Trophoblast cell (in vitro differentiated cells and primary cell): ENCODE measurements around the gene MAP2K2.
A peak's percentile ranks its signal among the peaks of the same experiment; 100 is the strongest.

Experiments used
- DNase-seq, 2 donors: peaks; one replicate each; pipeline ENCODE4 v3.0.0-alpha.2; 2016
- H2AFZ ChIP-seq: 2 replicates; pipeline ENCODE4 v1.6.1; 2013; ENCODE audit warnings: low read length, moderate library complexity, mild to moderate bottlenecking; ENCODE audit not compliant: insufficient read depth, poor library complexity
- H2AK5ac ChIP-seq: 2 replicates; pipeline ENCODE4 v1.6.1; 2013; ENCODE audit warnings: mild to moderate bottlenecking, low read length
- H2BK120ac ChIP-seq: 2 replicates; pipeline ENCODE4 v1.6.1; 2013; ENCODE audit warnings: low read length, mild to moderate bottlenecking, moderate library complexity; ENCODE audit not compliant: insufficient read depth, poor library complexity
- H2BK12ac ChIP-seq: 2 replicates; pipeline ENCODE4 v1.6.1; 2013; ENCODE audit warnings: mild to moderate bottlenecking, low read length, moderate library complexity
- H2BK5ac ChIP-seq: 2 replicates; pipeline ENCODE4 v1.6.1; 2013; ENCODE audit warnings: low read length, low read depth, moderate library complexity, mild to moderate bottlenecking; ENCODE audit not compliant: poor library complexity
- H3K14ac ChIP-seq: 2 replicates; pipeline ENCODE4 v1.6.1; 2013; ENCODE audit warnings: mild to moderate bottlenecking, low read length
- H3K18ac ChIP-seq: 2 replicates; pipeline ENCODE4 v1.6.1; 2013; ENCODE audit warnings: mild to moderate bottlenecking, low read length
- H3K23ac ChIP-seq: 2 replicates; pipeline ENCODE4 v1.6.1; 2013; ENCODE audit warnings: low read length
- H3K27ac ChIP-seq: 2 replicates; pipeline ENCODE4 v1.5.1; 2013; ENCODE audit warnings: low read depth, mild to moderate bottlenecking, inconsistent platforms, low read length, moderate library complexity
- H3K27me3 ChIP-seq: 2 replicates; pipeline ENCODE4 v1.6.1; 2013; ENCODE audit warnings: inconsistent platforms, mild to moderate bottlenecking, low read length, moderate library complexity; ENCODE audit not compliant: insufficient read depth
- H3K36me3 ChIP-seq, 2 experiments: 1 replicate in 1 of 2; 2 replicates in 1 of 2; pipeline ENCODE4 v1.6.1; 2013; ENCODE audit warnings: low read length in 2 of 2, mild to moderate bottlenecking in 2 of 2, moderate library complexity in 1 of 2; ENCODE audit not compliant: insufficient read depth in 2 of 2, control insufficient read depth in 1 of 2
- H3K4ac ChIP-seq: 2 replicates; pipeline ENCODE4 v1.6.1; 2013; ENCODE audit warnings: low read depth, mild to moderate bottlenecking, low read length, moderate library complexity
- H3K4me1 ChIP-seq, 2 experiments: 1 replicate in 1 of 2; 2 replicates in 1 of 2; pipeline ENCODE4 v1.6.1; 2013; ENCODE audit warnings: low read length in 2 of 2, mild to moderate bottlenecking in 2 of 2, moderate library complexity in 1 of 2; ENCODE audit not compliant: insufficient read depth in 2 of 2, control insufficient read depth in 1 of 2
- H3K4me2 ChIP-seq: 2 replicates; pipeline ENCODE4 v1.6.1; 2013; ENCODE audit warnings: inconsistent platforms, mild to moderate bottlenecking, low read length, moderate library complexity
- H3K4me3 ChIP-seq: 2 replicates; pipeline ENCODE4 v1.5.1; 2013; ENCODE audit warnings: mild to moderate bottlenecking, low read depth, low read length, inconsistent platforms
- H3K79me1 ChIP-seq: one replicate; pipeline ENCODE4 v1.6.1; 2013; ENCODE audit warnings: low read length
- H3K79me2 ChIP-seq: 2 replicates; pipeline ENCODE4 v1.6.1; 2013; ENCODE audit warnings: low read length, mild to moderate bottlenecking; ENCODE audit not compliant: control insufficient read depth, insufficient read depth, poor library complexity
- H3K9ac ChIP-seq: 2 replicates; pipeline ENCODE4 v1.6.1; 2013; ENCODE audit warnings: mild to moderate bottlenecking, low read length
- H3K9me3 ChIP-seq: 2 replicates; pipeline ENCODE4 v1.6.1; 2013; ENCODE audit warnings: low read depth, mild to moderate bottlenecking, control low read depth, inconsistent platforms, low read length; ENCODE audit not compliant: insufficient read depth
- H4K12ac ChIP-seq: 2 replicates; pipeline ENCODE4 v1.6.1; 2013; ENCODE audit warnings: low read depth, mild to moderate bottlenecking, low read length, moderate library complexity
- H4K8ac ChIP-seq: 2 replicates; pipeline ENCODE4 v1.6.1; 2013; ENCODE audit warnings: low read depth, mild to moderate bottlenecking, low read length, moderate library complexity
- H4K91ac ChIP-seq: one replicate; pipeline ENCODE4 v1.6.1; 2013; ENCODE audit warnings: low read depth, mild to moderate bottlenecking, low read length, moderate library complexity
- WGBS: extraction: QIAGEN DNeasy Blood & Tissue Kit; methylation state at CpG from one replicate; pipeline ENCODE4 v1.1.7; 2013; ENCODE audit warnings: missing lambda C conversion rate; ENCODE audit not compliant: insufficient read length, insufficient coverage; ENCODE audit errors: extremely low coverage; 5-methylcytosine and 5-hydroxymethylcytosine counted together

Gene MAP2K2

DNA sequence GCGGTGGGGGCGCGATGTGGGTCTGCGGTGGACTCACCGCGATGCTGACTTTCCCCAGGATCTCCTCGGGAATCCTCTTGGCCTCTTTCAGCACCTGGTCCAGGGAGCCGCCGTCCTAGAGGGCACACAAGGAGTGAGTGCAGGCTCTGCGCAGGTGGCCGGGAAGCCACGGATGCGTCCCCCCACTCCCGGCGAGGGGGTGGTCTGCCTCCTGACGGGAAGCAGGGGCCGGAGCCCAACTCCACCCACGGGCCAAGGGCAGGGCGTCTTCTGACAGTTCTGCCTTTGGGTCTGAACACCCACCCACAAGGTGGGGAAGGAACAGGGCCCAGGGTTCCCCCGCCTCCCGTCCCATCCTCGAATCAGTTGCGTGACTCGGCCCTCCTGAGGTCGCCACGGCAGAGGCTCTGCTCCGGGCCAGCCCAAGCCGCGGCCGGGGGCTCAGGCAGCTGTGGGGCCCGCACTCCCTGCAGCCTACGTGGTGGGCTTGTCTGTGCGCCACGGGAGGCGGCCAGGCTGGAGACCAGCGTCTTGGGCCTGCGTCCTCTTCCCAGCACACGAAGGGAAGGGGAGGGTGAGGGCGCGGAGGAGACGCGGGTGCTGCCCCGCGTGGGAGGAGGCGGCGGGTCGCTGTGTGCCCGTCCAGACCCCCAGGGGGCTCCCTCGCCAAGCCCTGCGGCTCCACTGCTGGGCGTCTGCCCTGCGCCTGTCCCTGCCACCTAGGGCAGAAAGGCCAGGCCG lies 21.4 kb downstream of the MAP2K2 start:
- no peaks in the 10 kb centered on the region for H3K79me2 ChIP-seq
- H3K9me3 ChIP-seq, result peaks cover 5% of the 10 kb centered on the region
- H3K4me2 ChIP-seq, result no peak overlapping the region
- no peak overlapping the region for H4K8ac ChIP-seq
- DNase-seq, result no peak
- H4K91ac ChIP-seq, result no peak overlapping the region
- H3K14ac ChIP-seq, result no peak overlapping the region
- no peak overlapping the region for H2AK5ac ChIP-seq
- H3K79me1 ChIP-seq, result no peaks in the 10 kb centered on the region
- H3K4me1 ChIP-seq, result no peaks in the 10 kb centered on the region
- H3K27me3 ChIP-seq, result no peaks in the 10 kb centered on the region
- H3K4ac ChIP-seq, result no peak overlapping the region
- H2BK120ac ChIP-seq, result no peak overlapping the region
- peaks cover 82% of the 10 kb centered on the region in 2 experiments for H3K36me3 ChIP-seq
- H3K9ac ChIP-seq, result no peak overlapping the region
- no peak overlapping the region for H3K18ac ChIP-seq
- H2AFZ ChIP-seq, result no peak overlapping the region
- peak overlapping the region; percentile 7 for H3K4me3 ChIP-seq
- no peak overlapping the region for H3K23ac ChIP-seq
- H4K12ac ChIP-seq, result no peak overlapping the region
- H2BK12ac ChIP-seq, result no peak overlapping the region
- no CpG with 5 or more reads among the region's 53 CpGs for WGBS
- H3K27ac ChIP-seq, result no peak overlapping the region
- no peak overlapping the region for H2BK5ac ChIP-seq

- peaks cover 82 to 86% of the 10 kb centered on the region in 2 experiments for H3K36me3 ChIP-seq
- H3K9me3 ChIP-seq, result peaks cover 7% of the 10 kb centered on the region
- no peak overlapping the region for H2AK5ac ChIP-seq
- no peaks in the 10 kb centered on the region for H3K27me3 ChIP-seq
- H2BK120ac ChIP-seq, result no peak overlapping the region
- H3K4me2 ChIP-seq, result no peak overlapping the region
- H3K14ac ChIP-seq, result no peak overlapping the region
- no peak overlapping the region for H3K4me3 ChIP-seq
- no peak overlapping the region for H2AFZ ChIP-seq
- no peaks in the 10 kb centered on the region for H3K79me2 ChIP-seq
- H3K9ac ChIP-seq, result no peak overlapping the region
- no peak overlapping the region for H3K23ac ChIP-seq
- H2BK12ac ChIP-seq, result no peak overlapping the region
- no peak overlapping the region for H3K4ac ChIP-seq
- no peak overlapping the region for H3K18ac ChIP-seq
- no peaks in the 10 kb centered on the region for H3K4me1 ChIP-seq
- H4K12ac ChIP-seq, result no peak overlapping the region
- H4K8ac ChIP-seq, result no peak overlapping the region
- H2BK5ac ChIP-seq, result no peak overlapping the region
- DNase-seq, result no peak
- no CpG with 5 or more reads among the region's 10 CpGs for WGBS
- no peak overlapping the region for H3K27ac ChIP-seq
- no peak overlapping the region for H4K91ac ChIP-seq
- no peaks in the 10 kb centered on the region for H3K79me1 ChIP-seq
Observed at GRCh38 chr19:4101496-4101770, 22.5 kb downstream of the MAP2K2 start.

DNA sequence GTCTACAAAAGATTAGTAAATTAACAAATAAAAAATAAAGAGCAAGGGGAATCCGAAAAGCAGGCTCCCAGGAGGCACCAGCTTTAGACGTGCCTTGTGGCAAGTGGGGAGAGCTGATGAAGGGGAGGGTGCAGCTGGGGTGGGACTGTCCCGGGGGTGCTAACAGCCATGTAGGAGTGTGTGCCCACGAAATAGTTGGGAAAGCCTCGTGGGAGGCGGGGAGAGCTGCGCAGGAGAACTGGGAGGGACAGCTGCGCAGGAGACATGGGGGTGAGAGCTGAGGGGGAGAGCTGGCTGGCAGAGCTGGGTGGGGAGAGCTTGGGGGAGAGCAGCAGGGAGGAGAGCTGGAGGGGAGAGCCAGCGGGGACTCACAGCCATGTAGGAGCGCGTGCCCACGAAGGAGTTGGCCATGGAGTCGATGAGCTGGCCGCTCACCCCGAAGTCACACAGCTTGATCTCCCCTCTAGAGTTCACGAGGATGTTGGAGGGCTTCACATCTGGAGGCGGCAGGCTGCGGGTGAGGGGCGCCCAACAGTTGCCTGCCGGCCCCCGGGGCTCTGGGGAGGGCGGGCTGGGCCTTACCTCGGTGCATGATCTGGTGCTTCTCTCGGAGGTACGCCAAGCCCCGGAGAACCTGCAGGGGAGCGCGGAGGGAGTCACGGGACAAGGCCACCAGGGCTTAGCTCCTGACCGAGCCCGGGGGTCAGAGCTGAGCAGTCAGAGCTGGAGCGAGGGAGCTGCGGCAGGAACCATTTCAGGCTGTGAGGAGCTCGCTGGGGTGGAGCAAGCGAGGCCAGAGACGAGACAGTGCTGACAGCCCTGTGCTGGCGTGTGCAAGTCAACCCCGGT lies 23.1 kb downstream of the MAP2K2 start:
- no peaks in the 10 kb centered on the region for H3K79me1 ChIP-seq
- H4K12ac ChIP-seq, result no peak overlapping the region
- H3K4me1 ChIP-seq, result no peaks in the 10 kb centered on the region
- H2AK5ac ChIP-seq, result no peak overlapping the region
- no CpG with 5 or more reads among the region's 38 CpGs for whole genome bisulfite sequencing
- no peak overlapping the region for H3K27ac ChIP-seq
- H4K8ac ChIP-seq, result no peak overlapping the region
- H3K14ac ChIP-seq, result no peak overlapping the region
- H2AFZ ChIP-seq, result no peak overlapping the region
- no peak overlapping the region for H3K9ac ChIP-seq
- H3K4me2 ChIP-seq, result no peak overlapping the region
- no peak for DNase-seq
- peaks cover 83 to 87% of the 10 kb centered on the region in 2 experiments for H3K36me3 ChIP-seq
- H2BK12ac ChIP-seq, result no peak overlapping the region
- H2BK5ac ChIP-seq, result no peak overlapping the region
- H3K4me3 ChIP-seq, result no peak overlapping the region
- no peak overlapping the region for H3K4ac ChIP-seq
- no peak overlapping the region for H3K18ac ChIP-seq
- no peaks in the 10 kb centered on the region for H3K79me2 ChIP-seq
- H3K23ac ChIP-seq, result no peak overlapping the region
- H2BK120ac ChIP-seq, result no peak overlapping the region
- no peaks in the 10 kb centered on the region for H3K27me3 ChIP-seq
- H4K91ac ChIP-seq, result no peak overlapping the region
- H3K9me3 ChIP-seq, result peaks cover 9% of the 10 kb centered on the region

GRCh38 chr19:4099041-4099764 lies 24.7 kb downstream of the MAP2K2 start:
- no CpG with 5 or more reads among the region's 38 CpGs for WGBS
- Histone ChIP-seq H3K9me3 (peaks cover 9% of the 10 kb centered on the region), H3K14ac (no peak overlapping the region)

More at GRCh38 chr19:4099041-4099764, 24.7 kb downstream of the MAP2K2 start:
- no peaks in the 10 kb centered on the region for H3K4me1 ChIP-seq
- H3K18ac ChIP-seq, result no peak overlapping the region
- no peak overlapping the region for H3K4ac ChIP-seq
- no peak overlapping the region for H4K12ac ChIP-seq
- H3K36me3 ChIP-seq, result peaks cover 86 to 88% of the 10 kb centered on the region in 2 experiments
- no peak overlapping the region for H3K27ac ChIP-seq
- H2AK5ac ChIP-seq, result no peak overlapping the region
- no peak overlapping the region for H3K23ac ChIP-seq
- H3K9ac ChIP-seq, result no peak overlapping the region
- H2BK12ac ChIP-seq, result no peak overlapping the region
- H3K4me3 ChIP-seq, result no peak overlapping the region
- DNase-seq, result peak in 1 of 2 donors; percentile 23
- H3K4me2 ChIP-seq, result no peak overlapping the region
- H3K79me1 ChIP-seq, result no peaks in the 10 kb centered on the region
- H2AFZ ChIP-seq, result no peak overlapping the region
- H3K79me2 ChIP-seq, result no peaks in the 10 kb centered on the region
- no peak overlapping the region for H2BK5ac ChIP-seq
- H2BK120ac ChIP-seq, result no peak overlapping the region
- H3K27me3 ChIP-seq, result no peaks in the 10 kb centered on the region
- no peak overlapping the region for H4K8ac ChIP-seq
- H4K91ac ChIP-seq, result no peak overlapping the region
